Activated CD4-positive, CD25-positive, alpha-beta regulatory T cell treated with anti-CD3 and anti-CD28 coated beads, Interleukin-2, amount 50 U/mL, for 72 hours (primary cell): ENCODE results near the gene RGS19.

ENCODE experiments used
- DNase-seq: peaks from one replicate; pipeline ENCODE4 v3.0.0; 2021

RGS19 gene

GRCh38 chr20:64062596-64063388 lies 16.5 kb downstream of the RGS19 start, which contains the start of gene TCEA2:
TSS of gene TCEA2 (plus strand) at chr20:64063198. CDS start at chr20:64063313, 115 bp downstream.
- peak; percentile 89 for DNase-seq

GRCh38 chr20:64062276-64062595 lies 17.1 kb downstream of the RGS19 start:
- DNase-seq: no peak

GRCh38 chr20:64058536-64058935 lies 20.8 kb downstream of the RGS19 start:
- no peak for DNase-seq

GRCh38 chr20:64057628-64058498 lies 21.5 kb downstream of the RGS19 start:
- peak; percentile 84 for DNase-seq

GRCh38 chr20:64056889-64057627 lies 22.3 kb downstream of the RGS19 start:
- no peak for DNase-seq

GRCh38 chr20:64056639-64056888 lies 22.8 kb downstream of the RGS19 start:
- DNase-seq: no peak

- no peak for DNase-seq
These were observed 23.3 kb downstream of the RGS19 start for GRCh38 chr20:64055893-64056638.

GRCh38 chr20:64055396-64055892 lies 23.9 kb downstream of the RGS19 start:
- no peak for DNase-seq

GRCh38 chr20:64053841-64054661 lies 25.3 kb downstream of the RGS19 start:
- DNase-seq: no peak

- DNase-seq: no peak
These were observed 26.1 kb downstream of the RGS19 start for GRCh38 chr20:64052987-64053840.

GRCh38 chr20:64052326-64052722 lies 27.0 kb downstream of the RGS19 start:
- no peak for DNase-seq

GRCh38 chr20:64051561-64052325 lies 27.6 kb downstream of the RGS19 start:
- no peak for DNase-seq

GRCh38 chr20:64051033-64051452 lies 28.3 kb downstream of the RGS19 start:
- no peak for DNase-seq

- no peak for DNase-seq
These were observed 28.9 kb downstream of the RGS19 start for GRCh38 chr20:64050261-64051032.

GRCh38 chr20:64049878-64050260 lies 29.4 kb downstream of the RGS19 start:
- DNase-seq: no peak

GRCh38 chr20:64049060-64049877 lies 30.0 kb downstream of the RGS19 start, which contains the start of gene SOX18:
TSS of gene SOX18 (minus strand) at chr20:64049639. CDS start at chr20:64049516, 123 bp downstream.
- no peak for DNase-seq

GRCh38 chr20:64048402-64049044 lies 30.8 kb downstream of the RGS19 start:
- no peak for DNase-seq

GRCh38 chr20:64047968-64048401 lies 31.3 kb downstream of the RGS19 start:
- DNase-seq: no peak
